Activated naive CD4-positive, alpha-beta T cell treated with anti-CD3 and anti-CD28 coated beads for 36 hours (primary cell): Measurements from ENCODE around the gene ZNF213. TPM values are rescaled to one million over a fixed set of nuclear protein-coding genes. Genes with fewer than 3 reads are reported as not detected.
A peak's percentile ranks its signal among the peaks of the same experiment; 100 is the strongest.

Experiments used
- CTCF ChIA-PET: fragments of 350-600 bp; sonication (Branson Sonifier 250); formaldehyde crosslinking; loops from one replicate; lab custom pipeline; 2021; ENCODE audit warnings: antibody characterized with exemption; lab: Charles Lee
- DNase-seq: peaks from one replicate; pipeline ENCODE4 v3.0.0-alpha.2; 2020
- H3K27ac Mint-ChIP-seq: one replicate; pipeline ENCODE4 v1.8.0; 2021; ENCODE audit warnings: mild to moderate bottlenecking, mixed read lengths
- H3K27me3 Mint-ChIP-seq: one replicate; pipeline ENCODE4 v1.8.0; 2021; ENCODE audit warnings: low read depth, mixed read lengths
- H3K36me3 Mint-ChIP-seq: one replicate; pipeline ENCODE4 v1.8.0; 2021; ENCODE audit warnings: low read depth, mixed read lengths
- H3K4me1 Mint-ChIP-seq: one replicate; pipeline ENCODE4 v1.8.0; 2021; ENCODE audit warnings: low read depth, mixed read lengths
- H3K4me3 Mint-ChIP-seq: one replicate; pipeline ENCODE4 v1.8.0; 2021; ENCODE audit warnings: mild to moderate bottlenecking, moderate library complexity, mixed read lengths
- H3K9me3 Mint-ChIP-seq: one replicate; pipeline ENCODE4 v1.8.0; 2021; ENCODE audit warnings: mixed read lengths
- intact Hi-C: fragments of 100-400 bp; cut with micrococcal nuclease; formaldehyde crosslinking; loops from one replicate; pipeline ENCODE4 v1.15.1; 2023
- total RNA-seq, 2 experiments: library from RNA; stranded (reverse); gene quantifications; one replicate each; pipeline ENCODE4 v1.2.3, GENCODE V29; 2021

ZNF213 gene
- total RNA-seq, 2 experiments from 2014 or later: 6.1 to 6.5 TPM

DNA sequence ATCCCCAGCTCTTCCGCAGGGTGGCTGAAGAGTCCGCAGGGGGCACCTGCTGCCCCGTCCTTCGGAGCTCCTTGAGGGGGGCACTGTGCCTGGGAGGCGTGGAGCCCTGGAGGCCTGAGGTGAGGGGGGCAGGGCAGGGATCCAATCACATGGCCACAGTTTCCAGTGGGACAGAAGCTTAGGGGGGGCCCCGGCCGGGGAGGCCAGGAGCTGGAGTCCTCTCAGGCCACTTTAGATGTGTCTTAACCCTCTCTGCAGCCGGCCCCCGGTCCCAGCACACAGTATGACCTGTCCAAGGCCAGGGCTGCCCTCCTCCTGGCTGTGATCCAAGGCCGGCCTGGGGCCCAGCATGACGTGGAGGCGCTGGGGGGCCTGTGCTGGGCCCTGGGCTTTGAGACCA is 10.8 kb downstream of the ZNF213 start:
- Mint-ChIP-seq H3K9me3 (no peaks in the 10 kb centered on the region), H3K36me3 (peaks cover 6% of the 10 kb centered on the region), H3K27me3 (no peaks in the 10 kb centered on the region)

DNA sequence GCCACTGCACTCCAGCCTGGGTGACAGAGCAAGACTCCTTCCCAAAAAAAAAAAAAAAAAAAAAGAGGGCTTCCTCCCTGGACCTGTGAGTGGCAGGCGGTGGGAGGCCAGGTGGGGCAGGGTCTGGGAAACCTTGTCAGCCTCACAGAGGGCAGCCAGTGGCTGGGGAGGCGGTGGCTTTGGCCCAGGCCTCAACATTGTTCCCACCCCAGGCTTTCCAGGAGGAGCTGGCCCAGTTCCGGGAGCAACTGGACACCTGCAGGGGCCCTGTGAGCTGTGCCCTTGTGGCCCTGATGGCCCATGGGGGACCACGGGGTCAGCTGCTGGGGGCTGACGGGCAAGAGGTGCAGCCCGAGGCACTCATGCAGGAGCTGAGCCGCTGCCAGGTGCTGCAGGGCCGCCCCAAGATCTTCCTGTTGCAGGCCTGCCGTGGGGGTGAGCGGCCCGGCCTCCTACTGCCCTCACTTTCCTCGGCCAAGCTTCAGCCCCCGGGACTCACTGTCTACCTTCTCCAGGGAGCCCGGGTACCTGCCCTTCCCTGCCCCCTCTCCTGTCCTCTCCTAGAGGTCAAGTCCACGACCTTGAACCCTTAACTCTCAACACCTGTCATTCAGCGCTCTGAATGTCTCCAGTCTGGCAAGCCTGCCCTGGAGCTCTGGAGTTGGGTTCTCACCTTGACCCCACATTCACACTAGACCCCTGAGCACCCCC is 12.4 kb downstream of the ZNF213 start:
- no peak for DNase-seq
- Mint-ChIP-seq H3K36me3 (peaks cover 4% of the 10 kb centered on the region), H3K27ac (no peak overlapping the region), H3K9me3 (no peaks in the 10 kb centered on the region), H3K4me1 (peaks cover 14% of the 10 kb centered on the region), H3K27me3 (no peaks in the 10 kb centered on the region), H3K4me3 (no peak overlapping the region)
- intact Hi-C loops: no loop called here
- CTCF ChIA-PET: interaction anchor here (0.6 to 8.2 kb wide), 6 partner anchors 12 to 87 kb away, joined by 3 to 62 read pairs (median 4); partner anchors contain the start of gene ZNF213

More for the DNA sequence above, 10.8 kb downstream of the ZNF213 start:
- Mint-ChIP-seq H3K4me3 (no peak overlapping the region), H3K4me1 (peaks cover 6% of the 10 kb centered on the region), H3K27ac (no peak overlapping the region)
- intact Hi-C loops: no loop called here
- CTCF ChIA-PET: interaction anchor here (8.2 kb wide), 1 partner anchor 16 kb away, joined by 62 read pairs; no protein-coding TSS in a partner anchor
- no peak for DNase-seq

DNA sequence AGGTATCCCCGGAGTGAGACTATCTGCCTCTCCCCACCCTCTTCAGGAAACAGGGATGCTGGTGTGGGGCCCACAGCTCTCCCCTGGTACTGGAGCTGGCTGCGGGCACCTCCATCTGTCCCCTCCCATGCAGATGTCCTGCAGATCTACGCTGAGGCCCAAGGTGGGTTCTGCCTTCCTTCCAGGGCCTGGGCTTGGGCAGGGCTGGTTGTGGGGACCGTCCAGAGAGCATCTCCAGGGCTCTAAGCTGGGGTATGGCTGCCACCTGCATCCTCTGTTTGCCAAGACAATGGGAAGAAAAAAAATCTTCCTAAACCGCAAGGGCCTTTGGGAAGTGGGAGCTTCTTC is 12.9 kb downstream of the ZNF213 start:
- Mint-ChIP-seq H3K27ac (no peak overlapping the region), H3K27me3 (peaks cover 4% of the 10 kb centered on the region), H3K36me3 (peaks cover 4% of the 10 kb centered on the region), H3K4me3 (no peak overlapping the region), H3K4me1 (peaks cover 19% of the 10 kb centered on the region), H3K9me3 (no peaks in the 10 kb centered on the region)
- DNase-seq: no peak
- CTCF ChIA-PET: interaction anchor here (0.6 to 8.2 kb wide), 10 partner anchors 13 to 116 kb away, joined by 3 to 62 read pairs (median 4); partner anchors contain the start of gene ZNF213
- intact Hi-C loops: no loop called here

DNA sequence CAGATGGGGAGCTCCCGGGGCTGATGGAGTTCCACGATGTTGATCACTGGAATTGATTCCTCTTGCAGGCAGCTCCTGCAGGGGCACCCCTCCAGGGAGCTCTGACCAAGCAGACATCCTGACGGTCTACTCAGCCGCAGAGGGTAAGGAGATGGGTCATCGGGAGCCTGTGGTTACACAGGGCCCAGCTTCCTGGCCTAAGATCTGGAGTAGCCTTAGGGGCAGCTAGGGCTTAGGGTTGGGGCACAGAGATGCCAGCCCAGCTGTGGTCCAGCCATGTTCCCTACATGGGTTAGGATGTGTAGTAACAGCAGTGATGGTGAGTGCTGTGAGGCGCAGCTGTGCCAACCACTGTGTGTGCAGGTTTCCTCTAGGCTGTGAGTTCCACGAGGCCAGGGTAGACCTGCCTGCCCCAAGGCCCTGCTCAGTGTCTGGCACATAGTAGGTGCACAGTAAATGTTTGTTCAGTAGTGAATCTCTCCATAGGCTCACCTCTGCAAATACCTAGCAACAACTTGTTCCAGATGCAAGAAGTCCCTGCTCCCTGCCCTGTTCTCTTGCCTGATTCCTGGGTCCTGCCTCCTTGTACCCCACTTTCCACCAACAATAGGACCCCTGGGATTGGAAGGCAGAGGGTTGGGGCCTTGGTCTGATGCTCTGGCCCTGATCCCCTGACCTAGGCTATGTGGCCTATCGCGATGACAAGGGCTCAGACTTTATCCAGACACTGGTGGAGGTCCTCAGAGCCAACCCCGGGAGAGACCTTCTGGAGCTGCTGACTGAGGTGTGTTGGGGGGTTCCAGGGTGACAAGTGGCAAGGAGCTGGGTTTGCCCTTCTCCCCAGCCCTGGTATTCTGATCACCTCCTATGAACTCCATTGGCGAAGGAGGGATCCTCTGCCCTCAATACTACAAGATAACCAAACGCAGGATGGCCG is 13.7 kb downstream of the ZNF213 start:
- Mint-ChIP-seq H3K27ac (no peak overlapping the region), H3K4me3 (peak overlapping the region; percentile 88), H3K27me3 (peaks cover 4% of the 10 kb centered on the region), H3K9me3 (no peaks in the 10 kb centered on the region), H3K36me3 (peaks cover 4% of the 10 kb centered on the region), H3K4me1 (peaks cover 21% of the 10 kb centered on the region)
- intact Hi-C loops: no loop called here
- CTCF ChIA-PET: interaction anchor here (0.6 to 8.2 kb wide), 12 partner anchors 13 to 129 kb away, joined by 3 to 62 read pairs (median 3); partner anchors contain the start of gene ZNF213
- no peak for DNase-seq

DNA sequence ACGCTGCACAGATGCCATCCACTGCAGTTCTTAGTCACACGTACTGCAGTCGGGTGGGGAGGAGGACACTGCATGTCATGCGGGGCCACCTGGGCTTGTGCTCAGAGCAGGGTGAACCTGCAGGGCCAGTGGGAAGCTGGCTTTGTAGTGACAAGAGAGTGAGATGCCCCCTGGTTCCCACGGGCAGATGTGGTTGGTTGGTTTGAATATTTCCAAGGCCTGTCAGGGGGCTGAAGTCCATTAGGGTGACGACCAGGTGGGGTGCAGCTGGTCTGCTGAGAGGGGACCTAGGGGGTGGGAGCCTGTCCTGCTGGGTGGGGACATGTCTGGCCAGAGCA is 14.3 kb downstream of the ZNF213 start:
- H3K27ac Mint-ChIP-seq: no peak overlapping the region
- no peak for DNase-seq
- intact Hi-C loops: no loop called here

DNA sequence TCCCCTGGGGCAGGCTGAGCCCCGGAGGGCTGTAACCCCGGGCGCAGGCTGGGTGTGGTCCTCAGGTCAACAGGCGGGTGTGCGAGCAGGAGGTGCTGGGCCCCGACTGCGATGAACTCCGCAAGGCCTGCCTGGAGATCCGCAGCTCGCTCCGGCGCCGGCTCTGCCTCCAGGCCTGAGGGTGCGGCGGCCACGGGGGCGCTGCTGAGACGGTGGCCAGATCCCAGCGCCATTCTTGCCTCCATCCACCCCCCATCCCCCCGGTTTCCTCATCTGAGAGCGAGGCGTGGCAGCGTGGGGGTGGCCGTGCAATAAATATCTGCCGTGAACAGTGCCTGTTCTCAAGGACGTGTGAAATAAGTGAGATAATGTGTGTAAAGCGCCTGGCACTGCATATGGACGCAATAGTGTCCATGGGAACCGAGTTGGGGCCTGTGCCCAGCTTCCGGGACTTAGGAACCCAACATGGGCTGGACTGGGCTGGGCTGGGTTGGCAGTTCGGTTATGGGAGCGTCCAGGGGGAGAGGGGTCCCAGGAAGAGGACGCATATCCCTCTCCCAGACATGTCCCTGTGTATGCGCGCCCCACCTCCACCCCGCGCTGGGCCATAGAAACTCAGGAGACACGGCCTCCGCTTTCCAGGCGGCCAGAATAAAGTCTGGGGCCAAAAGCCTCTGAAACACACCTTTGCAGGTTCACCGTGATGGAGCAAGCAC is 15.0 kb downstream of the ZNF213 start:
- Mint-ChIP-seq H3K27ac (peak overlapping the region; percentile 86), H3K4me1 (peaks cover 21% of the 10 kb centered on the region), H3K36me3 (peaks cover 4% of the 10 kb centered on the region), H3K27me3 (peaks cover 4% of the 10 kb centered on the region), H3K9me3 (peaks cover 2% of the 10 kb centered on the region), H3K4me3 (peak overlapping the region; percentile 88)
- DNase-seq: peak; percentile 77
- intact Hi-C loops: loop anchor here (1.0 to 10.0 kb wide), 8 partner anchors 9 to 428 kb away; partner anchors contain the start of genes FLYWCH1, NLRC3, OR1F1 and ZNF263
- CTCF ChIA-PET: interaction anchor here (0.5 to 8.2 kb wide), 18 partner anchors 13 to 630 kb away, joined by 3 to 62 read pairs (median 3); partner anchors contain the start of gene ZNF213

More for the DNA sequence above, 14.3 kb downstream of the ZNF213 start:
- Mint-ChIP-seq H3K4me3 (peak overlapping the region; percentile 88), H3K36me3 (peaks cover 4% of the 10 kb centered on the region), H3K4me1 (peaks cover 21% of the 10 kb centered on the region), H3K9me3 (peaks cover under 1% of the 10 kb centered on the region), H3K27me3 (peaks cover 4% of the 10 kb centered on the region)
- CTCF ChIA-PET: interaction anchor here (0.8 to 8.2 kb wide), 7 partner anchors 13 to 130 kb away, joined by 3 to 62 read pairs (median 4); partner anchors contain the start of gene ZNF213

DNA sequence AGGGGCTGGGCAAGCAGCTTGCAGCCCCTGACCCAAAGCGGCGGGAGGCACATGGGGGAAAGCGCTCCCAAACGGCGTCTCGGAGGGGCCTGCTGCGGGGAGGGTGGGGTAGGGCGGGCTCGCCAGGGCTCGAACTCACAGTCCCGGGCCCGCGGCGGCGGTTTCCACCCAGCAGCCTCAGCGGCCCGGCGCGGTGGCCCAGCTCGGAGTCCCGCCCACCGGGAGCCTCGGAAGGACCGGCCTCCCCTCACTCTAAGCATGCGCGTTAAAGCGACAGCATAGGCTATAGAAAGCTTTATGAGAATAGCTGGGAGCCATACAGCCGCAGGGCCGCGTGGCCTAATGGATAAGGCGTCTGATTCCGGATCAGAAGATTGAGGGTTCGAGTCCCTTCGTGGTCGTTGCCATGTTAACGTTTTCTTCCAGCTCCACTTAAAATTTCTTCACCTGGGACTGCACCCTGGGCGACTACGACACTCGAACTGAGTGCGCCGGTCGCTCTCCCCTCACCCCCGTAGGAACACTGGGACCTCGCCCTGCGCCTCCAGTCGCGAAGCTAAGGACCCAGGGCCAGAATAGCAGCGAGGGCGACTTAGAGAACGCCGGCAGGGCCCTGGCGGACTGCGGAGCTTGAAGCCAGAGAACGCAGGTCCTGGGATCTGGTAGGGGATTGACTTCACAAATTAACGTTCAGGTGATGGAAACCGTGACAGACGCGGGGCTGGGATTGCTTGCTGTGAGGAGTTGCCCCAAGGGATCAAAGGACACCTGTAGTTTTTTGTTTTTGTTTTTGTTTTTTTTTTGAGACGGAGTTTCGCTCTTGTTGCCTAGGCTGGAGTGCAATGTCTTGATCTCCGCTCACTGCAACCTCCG is 15.8 kb downstream of the ZNF213 start:
- peaks cover 21% of the 10 kb centered on the region for H3K4me1 Mint-ChIP-seq
- H3K36me3 Mint-ChIP-seq: peaks cover 4% of the 10 kb centered on the region

DNA sequence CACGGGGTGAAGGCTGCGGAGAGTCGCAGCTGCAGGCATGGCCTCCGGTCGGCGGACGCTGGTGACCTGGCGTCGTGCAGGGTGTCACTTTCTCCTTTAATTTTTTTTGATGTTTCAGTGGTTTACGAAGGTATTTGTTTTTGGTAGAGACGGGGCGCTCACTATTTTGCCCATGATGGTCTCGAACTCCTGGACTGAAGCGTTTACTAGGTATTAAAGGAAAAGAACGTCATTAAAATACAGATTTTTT is 17.1 kb downstream of the ZNF213 start:
- Mint-ChIP-seq H3K27ac (peak overlapping the region; percentile 95), H3K36me3 (peaks cover 4% of the 10 kb centered on the region), H3K4me3 (peak overlapping the region; percentile 83), H3K9me3 (peaks cover 2% of the 10 kb centered on the region), H3K27me3 (peaks cover 4% of the 10 kb centered on the region), H3K4me1 (peaks cover 21% of the 10 kb centered on the region)
- CTCF ChIA-PET: interaction anchor here (1.1 to 1.3 kb wide), 2 partner anchors 74 to 120 kb away, joined by 3 read pairs; no protein-coding TSS in a partner anchor
- intact Hi-C loops: loop anchor here (5.0 to 10.0 kb wide), 2 partner anchors 237 to 425 kb away; partner anchors contain the start of genes FLYWCH1 and NLRC3
- DNase-seq: peak; percentile 56

More for the DNA sequence above, 15.8 kb downstream of the ZNF213 start:
- peaks cover 4% of the 10 kb centered on the region for H3K27me3 Mint-ChIP-seq
- peak overlapping the region; percentile 88 for H3K4me3 Mint-ChIP-seq
- intact Hi-C loops: loop anchor here (1.0 to 10.0 kb wide), 8 partner anchors 8 to 427 kb away; partner anchors contain the start of genes FLYWCH1, NLRC3, OR1F1 and ZNF263
- DNase-seq: peak; percentile 100
- peak overlapping the region; percentile 86 for H3K27ac Mint-ChIP-seq
- CTCF ChIA-PET: interaction anchor here (0.5 to 8.2 kb wide), 15 partner anchors 15 to 631 kb away, joined by 3 to 62 read pairs (median 3); partner anchors contain the start of gene ZNF213
- peaks cover 2% of the 10 kb centered on the region for H3K9me3 Mint-ChIP-seq

DNA sequence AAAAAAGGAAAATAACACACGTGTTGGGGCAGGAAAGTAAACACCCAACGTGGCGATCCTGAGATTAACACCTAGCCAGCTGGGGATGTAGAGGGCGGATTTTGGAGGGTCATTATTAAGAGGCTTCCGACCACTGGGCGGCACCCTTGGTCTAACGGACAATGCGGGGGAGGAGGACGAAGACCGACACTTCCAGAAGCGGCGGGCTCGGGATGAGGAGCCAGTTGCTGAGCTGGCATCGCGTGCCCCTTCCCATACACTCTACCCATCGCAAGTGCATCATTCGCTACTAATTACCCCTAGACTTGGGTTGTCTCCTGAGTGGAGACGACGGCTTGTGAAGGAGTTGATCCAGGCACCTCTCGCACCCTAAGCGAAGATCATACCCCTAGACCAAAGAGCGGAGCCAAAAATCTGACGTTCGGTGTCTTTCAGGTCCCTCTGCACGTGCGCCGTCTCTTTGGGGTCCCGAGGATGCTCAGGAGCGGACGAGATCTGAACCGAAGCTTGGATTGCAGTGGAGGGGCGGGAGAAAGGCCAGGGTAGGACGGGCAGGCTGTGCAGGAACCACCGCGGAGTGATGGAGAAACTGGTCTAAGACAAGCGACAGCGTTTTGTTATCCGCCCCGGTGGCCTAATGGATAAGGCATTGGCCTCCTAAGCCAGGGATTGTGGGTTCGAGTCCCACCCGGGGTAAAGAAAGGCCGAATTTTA is 17.6 kb downstream of the ZNF213 start:
- Mint-ChIP-seq H3K27ac (peak overlapping the region; percentile 95), H3K9me3 (peaks cover 2% of the 10 kb centered on the region), H3K27me3 (peaks cover 4% of the 10 kb centered on the region), H3K36me3 (peaks cover 4% of the 10 kb centered on the region), H3K4me3 (peak overlapping the region; percentile 83), H3K4me1 (peaks cover 23% of the 10 kb centered on the region)
- intact Hi-C loops: loop anchor here (5.0 to 10.0 kb wide), 2 partner anchors 238 to 425 kb away; partner anchors contain the start of genes FLYWCH1 and NLRC3
- CTCF ChIA-PET: interaction anchor here (1.1 to 1.3 kb wide), 2 partner anchors 75 to 120 kb away, joined by 3 read pairs; no protein-coding TSS in a partner anchor
- peak; percentile 96 for DNase-seq

DNA sequence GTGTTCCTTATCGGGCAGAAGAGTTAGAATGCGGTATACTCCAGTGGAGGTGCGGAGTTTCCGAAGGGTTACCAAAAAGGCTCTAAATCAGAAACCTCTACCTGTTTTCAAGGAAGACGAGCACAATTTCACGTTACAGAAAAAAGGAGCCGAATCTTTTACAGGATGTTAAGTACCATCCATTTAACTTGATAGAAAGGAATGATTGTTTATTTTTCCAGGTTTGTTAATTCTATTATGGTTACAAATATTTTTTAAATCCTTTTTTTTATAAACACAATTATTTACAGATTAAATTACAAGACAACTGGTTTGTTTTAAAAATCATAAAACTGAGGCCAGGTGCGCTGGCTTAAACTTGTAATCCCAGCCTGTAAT is 18.2 kb downstream of the ZNF213 start:
- Mint-ChIP-seq H3K27me3 (peaks cover 8% of the 10 kb centered on the region), H3K4me3 (peak overlapping the region; percentile 83), H3K4me1 (peaks cover 27% of the 10 kb centered on the region), H3K9me3 (peaks cover 2% of the 10 kb centered on the region), H3K27ac (peak overlapping the region; percentile 95), H3K36me3 (peaks cover 4% of the 10 kb centered on the region)
- intact Hi-C loops: loop anchor here (5.0 to 10.0 kb wide), 2 partner anchors 238 to 424 kb away; partner anchors contain the start of genes FLYWCH1 and NLRC3
- CTCF ChIA-PET: interaction anchor here (1.1 to 1.3 kb wide), 2 partner anchors 75 to 121 kb away, joined by 3 read pairs; no protein-coding TSS in a partner anchor
- DNase-seq: no peak
